IPS-20b (cell line): Measurements from ENCODE around the gene CAMSAP1.

ENCODE experiments used
- H3K27ac ChIP-seq: one replicate; pipeline ENCODE4 v1.5.1; 2013; ENCODE audit warnings: low read length
- H3K27me3 ChIP-seq: 2 replicates; pipeline ENCODE4 v1.6.1; 2013; ENCODE audit warnings: mild to moderate bottlenecking, low read length, inconsistent platforms; ENCODE audit not compliant: insufficient read depth
- H3K36me3 ChIP-seq: 2 replicates; pipeline ENCODE4 v1.6.1; 2013; ENCODE audit warnings: low read depth, mild to moderate bottlenecking, inconsistent platforms, low read length, moderate library complexity; ENCODE audit not compliant: insufficient read depth
- H3K4me1 ChIP-seq: 2 replicates; pipeline ENCODE4 v1.6.1; 2013; ENCODE audit warnings: mild to moderate bottlenecking, control low read depth, inconsistent platforms, low read length, moderate library complexity; ENCODE audit not compliant: insufficient read depth
- H3K4me3 ChIP-seq: 2 replicates; pipeline ENCODE4 v1.5.1; 2013; ENCODE audit warnings: mild to moderate bottlenecking, low read length, inconsistent platforms
- H3K9ac ChIP-seq: 2 replicates; pipeline ENCODE4 v1.6.1; 2013; ENCODE audit warnings: low read depth, mild to moderate bottlenecking, inconsistent platforms, low read length, moderate library complexity
- H3K9me3 ChIP-seq: 2 replicates; pipeline ENCODE4 v1.6.1; 2013; ENCODE audit warnings: mild to moderate bottlenecking, low read depth, low read length, inconsistent platforms; ENCODE audit not compliant: insufficient read depth

Gene CAMSAP1

GRCh38 chr9:135789838-135790291 is 117.5 kb downstream of the CAMSAP1 start:
- no peaks in the 10 kb centered on the region for H3K27me3 ChIP-seq
- no peaks in the 10 kb centered on the region for H3K9me3 ChIP-seq
- H3K36me3 ChIP-seq: no peaks in the 10 kb centered on the region
- H3K4me1 ChIP-seq: no peaks in the 10 kb centered on the region
- H3K4me3 ChIP-seq: no peak overlapping the region
- no peak overlapping the region for H3K27ac ChIP-seq
- no peak overlapping the region for H3K9ac ChIP-seq

GRCh38 chr9:135788576-135789300 is 118.6 kb downstream of the CAMSAP1 start:
- no peak overlapping the region for H3K27ac ChIP-seq
- H3K27me3 ChIP-seq: no peaks in the 10 kb centered on the region
- no peaks in the 10 kb centered on the region for H3K4me1 ChIP-seq
- no peak overlapping the region for H3K4me3 ChIP-seq
- H3K9ac ChIP-seq: no peak overlapping the region
- no peaks in the 10 kb centered on the region for H3K9me3 ChIP-seq
- H3K36me3 ChIP-seq: no peaks in the 10 kb centered on the region

DNA sequence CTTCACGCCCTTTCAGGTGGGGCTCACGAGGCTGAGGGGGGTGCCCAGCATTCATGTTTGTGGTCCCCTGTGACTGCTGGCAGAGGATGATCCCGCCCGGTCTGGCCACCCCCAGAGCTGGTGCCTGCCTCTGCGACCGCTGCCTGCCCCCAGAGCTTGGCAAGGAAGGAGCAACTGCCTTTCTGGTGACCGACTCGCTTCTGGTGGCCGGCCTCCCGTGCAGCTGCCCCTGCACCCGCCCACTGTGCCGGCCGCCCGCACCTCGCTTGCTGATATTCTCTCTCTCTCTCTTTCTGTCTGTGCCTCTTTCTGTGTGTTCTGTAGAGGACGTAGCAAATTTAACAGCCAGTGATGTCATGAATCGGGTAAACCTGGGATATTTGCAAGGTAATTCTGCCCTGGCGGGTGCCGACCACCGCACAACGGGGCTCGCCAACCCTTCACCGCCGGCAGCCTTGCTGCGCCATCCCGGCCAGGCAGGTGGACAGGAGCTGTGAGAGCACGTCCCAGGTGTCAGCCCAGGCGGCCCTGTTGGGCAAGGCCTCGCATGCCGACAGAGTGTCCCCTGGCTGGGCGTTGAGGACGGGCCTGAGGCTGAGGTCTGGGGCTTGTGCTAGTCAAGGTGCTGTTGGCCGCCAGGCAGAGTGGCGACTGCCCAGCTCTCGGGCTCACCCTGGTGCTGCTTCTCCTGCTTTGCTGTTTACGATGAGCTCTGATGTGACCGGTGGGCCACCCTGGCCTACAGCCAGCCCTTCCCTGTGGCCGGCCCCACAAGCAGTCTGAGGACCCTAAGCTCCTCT is 119.4 kb downstream of the CAMSAP1 start:
- Histone ChIP-seq H3K4me3 (no peak overlapping the region), H3K9me3 (no peaks in the 10 kb centered on the region), H3K9ac (no peak overlapping the region), H3K4me1 (no peaks in the 10 kb centered on the region), H3K27ac (no peak overlapping the region), H3K36me3 (no peaks in the 10 kb centered on the region), H3K27me3 (no peaks in the 10 kb centered on the region)

DNA sequence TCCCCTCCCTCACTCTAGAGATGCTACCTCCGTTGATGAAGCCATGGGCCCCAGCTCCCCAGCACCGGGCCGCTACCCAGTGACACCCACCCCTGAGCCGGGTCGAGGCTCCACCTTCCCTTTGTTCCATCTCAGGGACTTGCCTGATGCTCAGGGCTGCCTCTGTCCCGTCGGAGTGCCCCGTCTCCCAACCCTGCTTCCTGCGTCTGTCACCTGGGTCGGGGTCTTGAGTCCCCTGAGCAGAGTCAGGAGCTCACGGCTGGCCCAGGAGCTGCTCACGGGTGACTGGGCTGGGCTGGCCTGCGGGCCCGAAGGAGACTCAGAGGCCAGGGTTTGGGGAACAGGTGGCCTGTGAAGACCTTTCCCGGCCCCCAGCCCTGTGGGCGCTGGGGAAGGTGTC is 120.0 kb downstream of the CAMSAP1 start:
- Histone ChIP-seq H3K4me3 (no peak overlapping the region), H3K27me3 (no peaks in the 10 kb centered on the region), H3K27ac (no peak overlapping the region), H3K9me3 (no peaks in the 10 kb centered on the region), H3K4me1 (no peaks in the 10 kb centered on the region), H3K9ac (no peak overlapping the region), H3K36me3 (no peaks in the 10 kb centered on the region)

- Histone ChIP-seq H3K9ac (no peak overlapping the region), H3K4me1 (no peaks in the 10 kb centered on the region), H3K4me3 (no peak overlapping the region), H3K27me3 (no peaks in the 10 kb centered on the region), H3K36me3 (no peaks in the 10 kb centered on the region), H3K27ac (no peak overlapping the region), H3K9me3 (no peaks in the 10 kb centered on the region)
Measured at GRCh38 chr9:135786146-135786690, 121.1 kb downstream of the CAMSAP1 start.

DNA sequence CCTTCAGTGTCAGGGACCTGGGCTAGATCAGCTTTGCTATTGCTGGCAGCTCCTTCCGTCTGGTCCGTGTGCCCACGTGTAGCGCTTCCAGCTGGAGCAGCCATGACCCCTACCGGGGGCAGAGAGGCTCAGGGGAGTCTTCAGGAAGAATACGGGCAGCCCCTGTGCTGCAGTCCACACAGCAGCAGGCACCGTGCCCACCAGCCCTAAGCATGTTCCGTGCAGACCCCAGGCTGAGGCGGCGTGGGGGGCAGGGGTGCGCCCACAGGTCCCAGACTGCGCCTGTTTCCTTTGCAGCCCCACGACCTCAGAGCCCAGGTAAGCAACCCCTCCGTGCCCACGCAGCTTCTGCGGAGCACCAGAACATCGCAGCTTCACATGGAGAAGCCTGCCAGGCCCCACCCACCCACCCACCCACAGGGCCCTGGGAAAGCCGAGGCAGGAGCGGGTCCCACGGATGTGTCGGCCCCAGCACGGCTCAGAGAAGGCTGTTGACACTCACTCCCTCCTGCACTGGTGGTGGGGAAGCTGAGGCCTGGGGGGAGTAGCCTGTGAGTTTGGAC is 122.3 kb downstream of the CAMSAP1 start:
- H3K9me3 ChIP-seq: no peaks in the 10 kb centered on the region
- H3K4me3 ChIP-seq: no peak overlapping the region
- H3K27ac ChIP-seq: no peak overlapping the region
- no peaks in the 10 kb centered on the region for H3K4me1 ChIP-seq
- no peaks in the 10 kb centered on the region for H3K36me3 ChIP-seq
- no peaks in the 10 kb centered on the region for H3K27me3 ChIP-seq
- no peak overlapping the region for H3K9ac ChIP-seq

GRCh38 chr9:135783540-135784245 is 123.7 kb downstream of the CAMSAP1 start:
- H3K4me3 ChIP-seq: no peak overlapping the region
- H3K4me1 ChIP-seq: no peaks in the 10 kb centered on the region
- no peaks in the 10 kb centered on the region for H3K27me3 ChIP-seq
- no peaks in the 10 kb centered on the region for H3K36me3 ChIP-seq
- H3K27ac ChIP-seq: no peak overlapping the region
- H3K9me3 ChIP-seq: no peaks in the 10 kb centered on the region
- no peak overlapping the region for H3K9ac ChIP-seq

DNA sequence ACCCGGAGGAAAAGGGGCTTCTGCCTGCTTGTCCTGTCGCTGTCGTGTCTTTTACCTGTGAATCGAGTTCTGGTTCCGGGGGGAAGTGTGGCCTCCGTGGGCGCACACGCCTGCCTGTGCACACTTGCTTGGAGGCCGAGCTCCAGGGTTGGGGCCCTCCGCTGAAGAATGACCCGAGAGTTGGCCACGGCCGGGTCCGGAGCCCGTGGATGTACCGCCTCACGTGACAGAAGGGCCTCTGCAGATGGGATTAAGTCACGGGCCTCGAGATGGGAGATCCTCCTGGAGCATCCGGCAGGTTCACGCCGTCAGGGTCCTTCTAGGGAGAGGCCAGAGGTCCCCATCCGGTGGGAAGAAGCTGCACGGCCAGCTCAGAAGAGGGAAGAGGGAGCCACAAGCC is 124.4 kb downstream of the CAMSAP1 start:
- Histone ChIP-seq H3K9me3 (no peaks in the 10 kb centered on the region), H3K4me1 (no peaks in the 10 kb centered on the region), H3K36me3 (no peaks in the 10 kb centered on the region), H3K27me3 (no peaks in the 10 kb centered on the region), H3K4me3 (no peak overlapping the region), H3K27ac (no peak overlapping the region), H3K9ac (no peak overlapping the region)

DNA sequence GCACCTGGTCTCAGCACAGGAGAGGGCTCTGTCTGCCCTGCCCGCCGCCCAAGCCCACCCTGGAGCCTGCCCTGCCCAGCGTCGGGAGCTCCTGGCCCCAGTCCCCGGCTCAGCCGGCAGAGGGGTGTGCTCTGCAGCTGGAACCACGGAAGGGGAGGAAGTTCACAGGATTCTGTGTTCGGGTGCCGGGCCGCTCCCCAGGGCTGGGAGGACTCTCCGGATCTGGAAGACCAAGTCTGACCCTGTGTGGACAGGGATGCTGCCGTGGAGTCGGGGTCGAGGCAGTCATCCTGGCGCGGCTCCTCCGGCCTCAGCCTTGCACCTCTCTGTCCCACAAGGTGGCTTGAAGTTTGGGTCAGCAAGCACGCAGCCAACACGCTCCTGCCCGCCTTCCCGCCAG is 126.7 kb downstream of the CAMSAP1 start:
- Histone ChIP-seq H3K9ac (no peak overlapping the region), H3K4me3 (no peak overlapping the region), H3K4me1 (no peaks in the 10 kb centered on the region), H3K9me3 (no peaks in the 10 kb centered on the region), H3K27me3 (no peaks in the 10 kb centered on the region), H3K27ac (no peak overlapping the region), H3K36me3 (no peaks in the 10 kb centered on the region)

DNA sequence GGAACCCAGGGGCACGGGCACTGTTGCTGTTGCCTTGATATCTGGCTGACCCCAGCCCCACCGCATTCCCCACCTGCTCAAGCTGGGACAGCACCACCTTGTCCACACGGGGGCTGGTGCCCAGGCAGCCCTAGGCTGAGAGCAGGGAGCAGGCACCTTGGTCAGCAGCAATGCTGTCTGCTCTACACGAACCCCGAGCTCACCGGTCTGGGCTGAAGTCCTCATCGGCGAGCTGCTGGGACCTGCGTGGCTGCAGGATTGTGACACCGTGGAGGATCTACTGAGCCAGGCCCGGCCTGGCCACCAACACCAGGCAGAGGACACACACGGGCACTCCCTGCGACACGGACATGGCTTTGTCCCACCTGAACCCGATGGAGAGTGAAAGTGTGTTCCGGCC is 127.3 kb downstream of the CAMSAP1 start:
- H3K27me3 ChIP-seq: no peaks in the 10 kb centered on the region
- no peak overlapping the region for H3K4me3 ChIP-seq
- H3K9ac ChIP-seq: no peak overlapping the region
- no peaks in the 10 kb centered on the region for H3K9me3 ChIP-seq
- H3K27ac ChIP-seq: no peak overlapping the region
- H3K36me3 ChIP-seq: no peaks in the 10 kb centered on the region
- H3K4me1 ChIP-seq: no peaks in the 10 kb centered on the region

- H3K9me3 ChIP-seq: no peaks in the 10 kb centered on the region
- no peak overlapping the region for H3K27ac ChIP-seq
- H3K36me3 ChIP-seq: no peaks in the 10 kb centered on the region
- H3K9ac ChIP-seq: no peak overlapping the region
- no peaks in the 10 kb centered on the region for H3K27me3 ChIP-seq
- no peaks in the 10 kb centered on the region for H3K4me1 ChIP-seq
- no peak overlapping the region for H3K4me3 ChIP-seq
Measured at GRCh38 chr9:135779571-135779970, 127.8 kb downstream of the CAMSAP1 start.
